Adrenal gland (tissue), 12 donors: ENCODE data around the gene AHI1. TPM values are rescaled to one million over a fixed set of nuclear protein-coding genes. Genes with fewer than 3 reads are reported as not detected.
A peak's percentile ranks its signal among the peaks of the same experiment; 100 is the strongest.

ENCODE experiments used
- DNase-seq, 7 donors: peaks; one replicate each; pipeline ENCODE4 v3.0.0-alpha.2; 2019 to 2020
- H3K27ac ChIP-seq, 5 donors: fragments of 200-600 bp; sonication (generic) in 4 of 5; 1 replicate in 3 of 5; 2 replicates in 2 of 5; pipeline versions ENCODE4 v1.5.1 to v1.8.0; 2016 to 2020; ENCODE audit warnings: mild to moderate bottlenecking in 1 of 5
- H3K27me3 ChIP-seq: fragments of 200-600 bp; 2 replicates; pipeline ENCODE4 v1.8.0; 2021
- H3K36me3 ChIP-seq, 2 donors: fragments of 200-600 bp; replicated peaks in 1 of 2; 1 replicate in 1 of 2; 2 replicates in 1 of 2; pipeline versions ENCODE4 v1.5.1 to v1.8.0; 2018 to 2022
- H3K4me1 ChIP-seq, 2 donors: fragments of 200-600 bp; replicated peaks in 1 of 2; 1 replicate in 1 of 2; 2 replicates in 1 of 2; pipeline versions ENCODE4 v1.5.1 to v1.8.0; 2018 to 2021
- H3K4me3 ChIP-seq, 4 donors: fragments of 200-600 bp; sonication (generic) in 3 of 4; one replicate each; pipeline ENCODE4 v1.5.1; 2016 to 2018
- H3K9me3 ChIP-seq, 3 donors: fragments of 200-600 bp; sonication (generic) in 1 of 3; replicated peaks in 1 of 3; 1 replicate in 2 of 3; 2 replicates in 1 of 3; pipeline versions ENCODE4 v1.5.1 to v1.8.0; 2016 to 2021
- POLR2A ChIP-seq, 2 donors: fragments of 450-650 bp; IDR thresholded peaks; one replicate each; pipeline ENCODE4 v1.6.1; 2017; ENCODE audit warnings: antibody characterized with exemption in 2 of 2, mild to moderate bottlenecking in 2 of 2, moderate library complexity in 1 of 2
- WGBS, 4 donors: extraction: QIAGEN DNeasy Blood & Tissue Kit in 2 of 4; methylation state at CpG; one replicate each; pipeline versions ENCODE4 v1.1.5 to v1.1.7; 2013 to 2017; 5-methylcytosine and 5-hydroxymethylcytosine counted together
- intact Hi-C, 2 donors: fragments of 100-400 bp; cut with DNase I; formaldehyde crosslinking; loops; one replicate each; pipeline versions ENCODE4 v1.14.1 to v1.15.0; 2022 to 2023
- polyA plus RNA-seq, 3 donors: library from polyadenylated mRNA; stranded (reverse); fragments of 200-250 nt in 2 of 3; fragments of 350-450 nt in 1 of 3; fragmentation: Illumina TruSeq in 1 of 3; extraction: RNeasy Lipid Tissue Mini Kit (QIAGEN cat#74804) in 1 of 3; gene quantifications; one replicate each; pipeline ENCODE4 v1.2.3, GENCODE V29; 2013 to 2014
- total RNA-seq, 9 donors: library from RNA; depleted of rRNA in 4 of 9; stranded (reverse); fragments of >200 nt in 4 of 9; fragments of 120-200 nt in 1 of 9; fragmentation: NEBNext Ultra II Directional in 1 of 9; extraction: Animal tissue kit (Norgen Biotek cat#: 25700) in 1 of 9; gene quantifications; one replicate each; pipeline versions ENCODE4 v1.1.0 to v1.2.4, GENCODE V29; 2013 to 2023
- TF ChIP-seq, protein P1 (sequence below), 6 experiments: fragments of 450-650 bp in 4 of 6; fragments of 200-600 bp in 2 of 6; sonication (generic) in 1 of 6; IDR thresholded peaks; 1 replicate in 5 of 6; 2 replicates in 1 of 6; pipeline versions ENCODE4 v1.5.1 to v1.8.0; 2016 to 2021; ENCODE audit warnings: antibody characterized with exemption in 6 of 6, mild to moderate bottlenecking in 2 of 6, moderate library complexity in 1 of 6
- donor health status: healthy with polysubstance abuse.
- donor health status: Bipolar disorder and iron deficiency.
- donor health status: DM: yes; HTN: yes; CAD: no.
- donor health status: DM: no; HTN: no; CAD: no.
- donor health status: DM: no; HTN: no; CAD: no.
- donor health status: DM: yes; HTN: yes; CAD: no.

The AHI1 gene
- total and polyA plus RNA-seq, 12 donors = 9.2 to 68.7 (median 35.4) TPM

DNA sequence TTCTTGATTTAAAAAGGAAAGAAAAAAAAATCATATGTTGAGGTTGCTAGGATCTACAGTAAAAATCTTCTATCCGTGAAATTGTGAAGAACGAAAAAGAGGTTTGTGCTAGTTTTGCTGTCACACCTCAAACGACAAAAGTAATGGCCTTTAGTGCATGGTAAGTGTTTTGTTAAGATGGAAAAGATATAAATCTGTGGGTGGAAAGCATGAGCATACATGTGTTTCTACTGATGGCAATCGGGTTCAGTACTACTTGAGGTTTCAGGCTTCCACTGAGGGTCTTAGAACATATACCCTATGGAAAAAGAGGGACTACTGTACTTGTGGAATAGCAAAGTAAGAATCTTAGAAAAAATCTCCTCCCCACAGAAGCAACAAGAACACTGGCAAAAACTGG, 58.0 kb downstream of the AHI1 start:
- H3K4me1 ChIP-seq = no peaks in the 10 kb centered on the region
- no peaks in the 10 kb centered on the region for H3K9me3 ChIP-seq
- H3K36me3 ChIP-seq = peaks cover 0 to 9% of the 10 kb centered on the region in 2 donors
- DNase-seq = no peak
- WGBS, 4 donors = 83 to 91% (median 87%) methylated on average over 4 of the region's 4 CpGs
- TF ChIP-seq, protein P1, sequence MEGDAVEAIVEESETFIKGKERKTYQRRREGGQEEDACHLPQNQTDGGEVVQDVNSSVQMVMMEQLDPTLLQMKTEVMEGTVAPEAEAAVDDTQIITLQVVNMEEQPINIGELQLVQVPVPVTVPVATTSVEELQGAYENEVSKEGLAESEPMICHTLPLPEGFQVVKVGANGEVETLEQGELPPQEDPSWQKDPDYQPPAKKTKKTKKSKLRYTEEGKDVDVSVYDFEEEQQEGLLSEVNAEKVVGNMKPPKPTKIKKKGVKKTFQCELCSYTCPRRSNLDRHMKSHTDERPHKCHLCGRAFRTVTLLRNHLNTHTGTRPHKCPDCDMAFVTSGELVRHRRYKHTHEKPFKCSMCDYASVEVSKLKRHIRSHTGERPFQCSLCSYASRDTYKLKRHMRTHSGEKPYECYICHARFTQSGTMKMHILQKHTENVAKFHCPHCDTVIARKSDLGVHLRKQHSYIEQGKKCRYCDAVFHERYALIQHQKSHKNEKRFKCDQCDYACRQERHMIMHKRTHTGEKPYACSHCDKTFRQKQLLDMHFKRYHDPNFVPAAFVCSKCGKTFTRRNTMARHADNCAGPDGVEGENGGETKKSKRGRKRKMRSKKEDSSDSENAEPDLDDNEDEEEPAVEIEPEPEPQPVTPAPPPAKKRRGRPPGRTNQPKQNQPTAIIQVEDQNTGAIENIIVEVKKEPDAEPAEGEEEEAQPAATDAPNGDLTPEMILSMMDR (IDR thresholded peaks at IDR 0.05) = no peak
- TF ChIP-seq POLR2A (IDR thresholded peaks at IDR 0.05) = no peak
- no peak overlapping the region for H3K27ac ChIP-seq
- no peak overlapping the region for H3K4me3 ChIP-seq
- H3K27me3 ChIP-seq = no peaks in the 10 kb centered on the region
- intact Hi-C loops = no loop called here

GRCh38 chr6:135438907-135439535, 58.5 kb downstream of the AHI1 start:
- 65 to 77% (median 73%) methylated on average over 3 of the region's 3 CpGs for WGBS, 4 donors
- TF ChIP-seq, protein P1 (IDR thresholded peaks at IDR 0.05) = peak in 3 of 6 experiments; percentile 21 to 43 (median 32)
- TF ChIP-seq POLR2A (IDR thresholded peaks at IDR 0.05) = no peak
- H3K27ac ChIP-seq = no peak overlapping the region
- H3K9me3 ChIP-seq = no peaks in the 10 kb centered on the region
- no peak overlapping the region for H3K4me3 ChIP-seq
- H3K36me3 ChIP-seq = peaks cover 0 to 9% of the 10 kb centered on the region in 2 donors
- H3K27me3 ChIP-seq = no peaks in the 10 kb centered on the region
- DNase-seq = no peak
- H3K4me1 ChIP-seq = no peaks in the 10 kb centered on the region
- intact Hi-C loops = no loop called here

- H3K4me1 ChIP-seq = no peaks in the 10 kb centered on the region
- peaks cover 0 to 9% of the 10 kb centered on the region in 2 donors for H3K36me3 ChIP-seq
- no peaks in the 10 kb centered on the region for H3K9me3 ChIP-seq
- H3K4me3 ChIP-seq = no peak overlapping the region
- H3K27ac ChIP-seq = no peak overlapping the region
- no peak for DNase-seq
- intact Hi-C loops = no loop called here
- TF ChIP-seq POLR2A (IDR thresholded peaks at IDR 0.05) = no peak
- TF ChIP-seq, protein P1 (IDR thresholded peaks at IDR 0.05) = no peak
- H3K27me3 ChIP-seq = no peaks in the 10 kb centered on the region
These were observed 62.5 kb downstream of the AHI1 start for GRCh38 chr6:135434991-135435390.

- Histone ChIP-seq H3K9me3 (no peaks in the 10 kb centered on the region), H3K27ac (no peak overlapping the region), H3K36me3 (peaks cover 0 to 9% of the 10 kb centered on the region in 2 donors), H3K27me3 (no peaks in the 10 kb centered on the region), H3K4me1 (no peaks in the 10 kb centered on the region), H3K4me3 (no peak overlapping the region)
- WGBS, 4 donors = 79 to 85% (median 84%) methylated on average over 1 of the region's 1 CpG
- no peak for DNase-seq
- intact Hi-C loops = no loop called here
- no peak for TF ChIP-seq POLR2A (IDR thresholded peaks at IDR 0.05)
- TF ChIP-seq, protein P1 (IDR thresholded peaks at IDR 0.05) = no peak
These were observed 63.4 kb downstream of the AHI1 start for GRCh38 chr6:135434095-135434494.
